Body of pancreas (tissue), 4 donors: ENCODE measurements around the gene GFRA1.

ENCODE experiments used
- CTCF ChIP-seq, 7 experiments: fragments of 450-650 bp in 4 of 7; fragments of 200-600 bp in 3 of 7; sonication (generic) in 3 of 7; IDR thresholded peaks; one replicate each; pipeline ENCODE4 v1.5.1; 2016 to 2019; ENCODE audit warnings: antibody characterized with exemption in 7 of 7
- POLR2A ChIP-seq, 3 donors: fragments of 450-650 bp; IDR thresholded peaks; one replicate each; pipeline ENCODE4 v1.6.1; 2016; ENCODE audit warnings: antibody characterized with exemption in 3 of 3, mild to moderate bottlenecking in 2 of 3

GRCh38 chr10:116271593-116272439, 1.2 kb downstream of the GFRA1 start:
- TF ChIP-seq POLR2A (IDR thresholded peaks at IDR 0.05) (no peak), CTCF (IDR thresholded peaks at IDR 0.05) (no peak)
